AG08396 (cell line): Measurements from ENCODE around the gene ICE2.

Experiments used
- DNase-seq: peaks from one replicate; pipeline ENCODE4 v3.0.0; 2012; ENCODE audit warnings: low spot score, mixed read lengths

The ICE2 gene

DNA sequence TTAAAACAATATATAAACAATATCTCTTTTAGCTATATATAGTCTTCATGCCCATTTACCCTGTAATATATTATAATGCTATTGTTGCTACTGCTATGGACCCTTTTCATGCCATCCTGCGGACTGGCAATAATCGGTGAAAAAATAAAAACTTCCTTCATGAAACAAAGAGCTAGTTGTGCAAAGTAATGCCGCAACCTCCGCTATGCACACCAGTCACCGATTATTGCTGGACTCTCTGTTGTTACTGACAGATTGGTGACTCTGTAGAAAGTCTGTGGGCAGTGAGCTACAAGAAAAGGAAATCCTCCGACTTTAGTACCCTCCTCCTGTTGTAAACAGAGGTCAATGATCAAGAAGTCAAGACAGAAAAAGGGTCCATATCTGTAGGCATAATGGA is 17.9 kb upstream of the ICE2 start:
- no peak for DNase-seq

DNA sequence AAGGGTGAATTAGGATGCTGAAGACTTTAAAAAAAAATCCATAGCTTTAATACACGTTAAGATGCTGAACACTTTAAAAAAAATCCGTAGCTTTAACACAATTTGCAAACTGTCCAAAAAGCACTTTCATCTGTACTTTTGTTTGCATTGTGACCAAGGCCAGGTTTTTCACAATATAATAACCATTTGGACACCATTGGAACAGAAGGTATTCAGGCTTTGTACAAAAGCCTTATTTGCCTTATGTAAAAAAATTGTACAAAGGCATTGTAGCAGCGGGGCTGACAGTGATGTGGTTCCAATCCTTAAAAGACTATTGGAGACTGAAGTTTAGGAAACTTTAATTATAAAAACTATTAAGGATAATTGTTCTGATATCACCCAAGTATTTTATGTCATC is 15.2 kb upstream of the ICE2 start:
- DNase-seq = no peak

DNA sequence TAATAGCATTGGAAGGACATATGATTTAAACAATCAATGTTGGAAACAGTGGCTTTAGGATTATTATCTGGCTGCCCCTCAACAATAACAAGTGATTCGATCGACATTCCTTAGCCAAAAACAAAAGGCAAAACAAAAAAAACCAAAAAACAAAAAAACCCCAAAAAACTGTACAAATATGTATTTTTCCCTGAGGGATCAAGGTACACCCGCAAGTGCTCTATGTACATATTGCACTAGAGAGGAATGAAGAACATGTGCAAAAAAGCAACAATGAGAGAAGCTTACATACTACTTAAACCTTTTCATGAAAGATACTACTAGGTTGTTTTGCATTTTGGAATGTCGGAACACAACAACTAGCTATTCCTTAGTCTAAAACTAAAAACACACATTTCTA is 14.2 kb upstream of the ICE2 start:
- no peak for DNase-seq

DNA sequence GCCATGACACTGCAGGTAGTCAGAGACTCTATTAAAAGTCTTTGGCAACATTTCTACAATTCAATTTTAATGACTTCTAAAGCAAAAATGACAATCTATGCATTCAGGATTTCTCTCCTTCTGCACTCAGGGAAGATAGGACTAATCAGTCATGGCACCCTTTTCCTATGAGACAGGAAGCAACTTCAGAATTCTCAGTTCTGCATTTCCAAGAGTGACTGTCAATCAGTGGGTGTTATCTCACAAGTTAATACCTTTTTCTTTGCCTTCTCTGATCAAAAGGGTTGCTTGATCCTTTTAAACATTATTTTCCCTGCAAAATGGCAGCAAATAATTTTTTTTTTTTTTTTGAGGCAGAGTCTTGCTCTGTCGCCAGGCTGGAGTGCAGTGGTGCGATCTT is 7.8 kb upstream of the ICE2 start:
- no peak for DNase-seq

DNA sequence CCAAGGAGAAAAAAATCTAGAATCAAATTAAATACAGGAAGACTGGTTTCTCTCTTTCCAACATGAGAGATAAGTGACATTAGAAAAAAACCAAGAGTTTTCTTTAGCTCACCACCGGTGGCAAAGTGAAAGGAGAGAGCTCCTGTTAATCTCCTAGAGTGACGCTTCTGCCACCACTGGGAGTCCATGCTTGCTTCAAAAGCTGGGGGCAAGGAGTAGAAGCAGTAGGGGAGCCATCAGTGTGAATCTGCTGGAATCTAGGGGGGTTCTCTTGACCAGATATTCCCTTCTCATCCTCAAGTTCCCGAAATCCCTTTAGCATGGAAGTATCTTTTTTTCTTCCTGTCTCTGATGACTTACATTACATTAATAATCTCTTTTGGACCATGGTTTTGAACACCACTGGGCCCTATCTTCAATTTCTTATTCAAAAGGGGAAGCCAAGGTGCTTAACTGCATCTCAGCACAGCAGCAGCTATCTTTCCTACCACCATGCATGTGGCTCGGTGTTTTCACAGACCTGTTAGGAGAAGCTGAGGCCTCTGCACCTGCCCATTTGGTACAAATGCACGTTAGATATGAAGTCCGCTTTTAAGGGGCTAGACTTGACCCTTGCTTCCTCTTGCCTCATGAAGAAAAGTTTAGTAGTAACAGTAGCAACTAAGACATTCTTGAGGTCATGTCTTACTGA is 6.6 kb upstream of the ICE2 start:
- no peak for DNase-seq

DNA sequence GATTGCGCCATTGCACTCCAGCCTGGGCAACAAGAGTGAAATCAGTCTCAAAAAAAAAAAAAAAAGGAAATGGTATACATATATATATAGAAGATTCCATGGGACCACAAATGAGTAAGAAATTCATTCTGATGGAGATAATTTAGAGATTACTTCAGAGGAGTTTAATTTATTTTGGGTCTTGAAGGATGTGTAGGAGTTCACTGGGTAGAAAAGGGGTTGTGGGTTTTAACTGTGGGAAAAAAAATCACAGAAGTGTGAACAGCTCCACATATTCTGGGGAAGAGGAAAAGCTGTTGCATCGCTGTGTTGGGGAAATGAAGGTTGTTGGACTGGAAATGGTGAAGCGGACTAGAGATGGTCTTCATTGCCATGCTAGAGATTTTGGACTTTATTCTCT is 4.1 kb upstream of the ICE2 start:
- no peak for DNase-seq

DNA sequence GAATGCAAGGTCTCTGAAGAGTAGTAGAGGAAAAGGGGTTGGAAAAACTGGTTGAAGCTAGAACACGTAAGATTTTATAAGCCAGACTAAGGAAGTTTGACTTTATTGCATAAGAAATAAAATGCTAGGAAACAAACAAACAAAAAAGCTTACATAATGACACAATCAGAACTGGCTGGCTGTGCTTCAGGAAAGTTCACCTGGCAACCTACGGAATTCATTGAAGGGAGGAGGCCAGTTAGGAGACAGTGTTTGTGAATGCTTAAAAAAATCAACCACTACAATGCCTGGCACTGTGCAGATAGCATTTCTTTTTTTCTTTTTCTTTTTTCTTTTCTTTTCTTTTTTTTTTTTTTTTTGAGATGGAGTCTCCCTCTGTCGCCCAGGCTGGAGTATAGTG is 1.9 kb upstream of the ICE2 start:
- no peak for DNase-seq

DNA sequence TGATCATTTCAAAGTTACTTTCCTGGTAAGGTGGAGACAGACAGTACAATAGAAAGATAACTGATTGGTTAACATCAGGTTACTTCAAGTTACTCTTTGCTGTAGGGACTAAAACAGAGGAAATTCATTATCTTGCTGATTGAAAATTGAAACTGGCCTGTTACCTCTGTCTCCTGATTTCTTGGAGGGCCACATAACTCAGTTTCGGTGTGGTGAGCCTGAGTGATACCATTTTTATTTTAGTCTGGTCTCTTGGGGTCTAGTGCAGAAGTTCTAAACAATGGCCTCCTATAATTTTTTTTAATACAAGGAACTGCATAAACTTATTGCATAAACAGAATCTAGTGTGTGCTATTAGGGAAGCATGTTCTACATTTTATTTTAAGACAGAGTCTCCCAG is 1.2 kb upstream of the ICE2 start:
- DNase-seq = no peak

DNA sequence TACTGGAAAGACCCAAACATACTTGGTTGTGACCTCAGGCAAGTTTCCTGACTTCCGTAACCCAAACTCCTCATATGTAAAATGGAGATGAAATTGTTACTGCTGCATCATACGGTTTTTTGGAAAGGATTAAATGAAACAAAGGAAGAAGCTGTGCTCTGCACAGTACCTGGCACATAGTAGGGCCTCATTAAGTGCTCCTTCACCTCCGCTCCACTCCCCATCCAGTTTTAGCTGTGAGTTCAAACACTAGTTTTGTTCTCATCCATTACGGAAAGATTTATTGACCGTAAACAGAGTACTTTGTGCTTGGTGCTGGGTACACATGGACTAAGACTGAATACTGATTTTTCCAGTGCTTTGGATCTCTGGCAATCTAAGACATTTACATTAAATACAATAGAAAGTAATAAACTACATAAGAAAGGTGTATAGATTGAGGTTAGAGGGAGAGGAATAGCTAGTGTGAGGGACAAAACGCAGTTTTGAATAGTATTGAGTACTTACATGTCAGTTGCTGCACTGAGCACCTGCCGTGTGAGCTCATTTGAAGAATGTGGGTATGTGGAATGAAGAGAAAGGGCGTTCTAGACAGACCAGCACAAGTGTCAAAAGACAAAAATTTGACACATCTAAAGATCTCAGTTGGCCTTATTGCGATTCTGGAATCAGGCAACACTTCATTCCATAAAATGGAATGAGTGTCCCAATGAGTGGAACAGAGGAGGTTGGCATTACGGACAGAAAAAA is 594 bp upstream of the ICE2 start:
- no peak for DNase-seq

DNA sequence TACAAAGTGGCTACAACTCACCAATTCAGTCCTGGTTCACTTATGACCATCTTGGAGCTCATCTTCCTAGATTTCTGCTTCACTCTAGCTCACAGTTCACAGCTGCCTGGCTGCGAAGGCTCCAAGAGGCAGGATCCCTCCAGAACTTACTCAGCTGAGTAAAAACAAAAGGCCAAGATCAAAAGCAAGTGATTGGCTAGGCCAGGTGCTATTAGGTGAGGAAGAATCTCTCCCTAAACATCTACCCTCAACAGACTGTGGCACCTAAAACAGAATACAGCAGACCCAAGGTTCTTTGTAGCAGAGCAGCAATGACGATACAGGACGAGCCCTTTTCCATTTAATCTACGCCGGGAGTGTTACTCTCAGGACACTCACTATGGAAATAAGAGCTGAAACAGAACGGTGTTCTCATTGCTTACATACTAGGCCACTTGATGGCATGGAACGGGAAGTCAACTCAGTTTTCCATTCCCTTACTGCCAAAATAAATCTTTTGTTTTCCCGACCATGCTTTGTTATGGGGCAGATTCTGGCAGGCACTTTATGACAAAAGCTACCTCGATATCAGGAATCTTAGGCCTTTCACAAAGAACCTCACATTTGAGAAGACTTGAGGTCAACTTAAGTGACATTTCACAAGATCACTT is 901 bp downstream of the ICE2 start:
- peak; percentile 19 for DNase-seq

DNA sequence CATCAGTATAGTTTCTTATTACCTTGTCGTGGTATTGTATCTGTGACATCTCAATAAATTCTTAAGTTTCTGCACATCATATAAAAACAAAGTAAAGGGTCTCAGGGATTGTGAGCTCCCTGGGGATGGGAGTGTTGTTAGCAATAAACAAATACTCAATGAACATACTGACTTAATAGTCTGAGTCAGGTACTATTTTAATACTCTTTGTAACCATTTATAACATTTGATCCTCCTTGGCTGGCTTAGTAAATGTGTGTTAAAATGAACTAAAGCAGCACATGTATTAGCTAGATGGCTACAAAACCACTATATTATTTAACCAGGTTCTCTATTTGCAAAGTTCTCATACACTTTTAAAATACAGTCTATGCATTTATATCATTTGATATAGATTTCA is 1.8 kb downstream of the ICE2 start:
- no peak for DNase-seq

DNA sequence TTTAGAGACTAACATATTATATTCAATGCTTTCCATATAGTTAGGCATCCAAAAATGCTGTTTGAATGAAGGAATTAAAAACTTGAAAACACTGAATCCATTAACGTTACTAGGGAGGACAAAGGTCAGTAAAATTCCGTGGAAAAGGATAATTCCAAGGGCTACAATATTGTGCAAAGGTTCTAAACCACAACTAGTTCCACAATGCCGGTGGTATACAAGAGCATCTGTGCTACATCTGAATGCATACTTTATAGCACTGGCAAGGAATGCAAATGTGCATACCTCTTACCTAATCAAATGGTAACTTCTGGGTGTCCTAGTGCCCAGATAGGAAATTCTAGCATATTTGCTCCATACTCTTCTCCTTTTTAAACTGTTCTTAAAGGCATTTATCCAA is 2.2 kb downstream of the ICE2 start:
- DNase-seq = peak; percentile 12

DNA sequence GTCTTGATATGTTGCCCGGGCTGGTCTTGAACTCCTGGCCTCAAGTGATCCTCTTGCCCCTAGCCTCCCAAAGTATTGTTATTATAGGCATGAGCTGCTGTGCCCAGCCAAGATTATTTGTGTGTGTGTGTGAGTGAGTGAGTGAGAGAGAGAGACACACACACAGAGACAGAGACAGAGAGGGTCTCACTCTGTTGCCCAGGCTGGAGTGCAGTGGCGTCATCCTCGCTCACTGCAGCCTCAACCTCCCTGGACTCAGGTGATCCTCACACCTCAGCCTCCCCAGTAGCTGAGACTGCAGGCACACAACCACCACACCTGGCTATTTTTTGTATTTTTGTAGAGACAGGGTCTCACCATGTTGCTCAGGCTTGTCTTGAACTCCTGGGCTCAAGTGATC is 5.8 kb downstream of the ICE2 start:
- no peak for DNase-seq

DNA sequence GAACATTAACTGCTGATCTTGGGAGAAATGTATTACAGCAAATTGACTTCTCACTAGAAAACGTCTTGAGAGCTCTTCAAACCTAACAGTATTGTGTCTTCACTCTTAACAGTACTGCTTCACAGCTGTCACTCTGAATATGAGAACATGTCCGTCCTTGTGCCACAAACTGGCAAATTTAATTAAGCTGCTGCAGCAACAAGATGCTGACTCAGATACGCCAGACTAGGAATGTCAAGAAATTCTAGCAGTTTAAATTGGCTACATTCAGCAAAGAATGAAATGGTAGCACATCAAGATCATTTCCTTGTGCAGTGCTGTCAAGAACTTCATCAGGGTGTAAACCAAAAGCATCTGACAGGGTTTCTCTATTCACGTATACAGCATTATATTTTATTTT is 7.6 kb downstream of the ICE2 start:
- DNase-seq = no peak

DNA sequence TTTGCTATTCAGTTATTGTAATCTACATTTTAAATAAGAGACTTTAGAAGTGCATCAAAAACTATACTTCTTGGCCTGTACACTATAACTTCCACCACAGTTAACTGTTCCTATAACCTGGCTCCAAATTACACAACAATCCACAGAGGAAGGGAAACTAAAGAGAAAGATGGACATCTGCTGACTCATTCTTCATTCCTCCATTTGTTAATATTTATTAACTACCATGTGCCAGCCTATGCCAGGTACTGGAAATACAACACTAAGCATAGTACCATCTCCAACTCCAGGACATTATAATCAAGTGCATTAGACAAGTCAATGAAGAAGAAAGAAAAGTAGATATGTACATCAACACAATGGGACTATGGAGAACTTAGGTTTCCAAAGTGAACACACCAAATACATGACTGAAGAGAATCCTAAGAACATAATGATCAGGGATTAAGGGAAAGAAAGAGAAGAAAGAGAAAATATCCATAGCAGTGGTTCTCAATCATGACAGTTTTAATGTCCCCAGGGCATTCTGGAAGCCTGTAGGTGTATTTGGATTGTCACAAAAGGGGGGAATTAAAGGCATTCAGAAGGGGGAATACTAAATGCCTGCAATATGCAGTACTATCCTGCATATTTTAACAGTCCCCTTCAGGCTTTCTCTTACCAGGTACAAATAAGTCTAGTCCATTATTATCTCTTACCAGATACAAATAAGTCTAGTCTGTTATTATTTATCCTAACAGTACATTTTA is 8.9 kb downstream of the ICE2 start:
- DNase-seq = no peak

DNA sequence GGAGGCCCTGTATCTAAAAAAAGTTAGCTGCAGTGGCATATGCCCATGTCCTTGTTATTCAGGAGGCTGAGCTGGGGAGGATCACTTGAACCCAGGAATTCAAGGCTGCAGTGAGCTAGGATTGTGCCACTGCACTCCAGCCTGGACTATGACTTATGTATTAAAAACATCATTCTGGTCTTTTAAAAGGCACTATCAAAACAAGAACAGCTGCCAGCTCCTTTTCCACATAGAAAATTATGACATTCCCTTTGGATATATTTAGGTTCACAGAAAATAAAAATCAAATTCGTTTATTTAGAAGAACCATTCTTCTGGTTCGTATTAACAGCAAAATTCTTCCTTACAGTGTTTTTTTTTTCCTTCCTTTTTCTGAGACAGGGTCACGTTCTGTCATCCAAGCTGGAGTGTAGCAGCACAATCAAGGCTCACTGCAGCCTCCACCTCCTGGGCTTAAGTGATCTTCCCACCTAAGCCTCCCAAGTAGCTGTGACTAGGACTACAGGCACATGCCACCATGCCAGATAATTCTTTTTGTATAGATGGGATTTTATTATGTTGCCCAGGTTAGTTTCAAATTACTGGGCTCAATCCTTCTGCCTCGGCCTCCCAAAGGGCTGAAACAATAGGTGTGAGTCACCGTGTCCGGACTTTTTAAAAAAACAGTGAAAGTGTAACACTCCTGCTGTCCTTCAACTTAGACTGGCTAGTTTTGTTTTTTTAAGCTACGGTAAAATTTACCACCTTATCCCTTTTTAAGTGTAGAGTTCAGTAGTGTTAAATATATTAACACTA is 13.9 kb downstream of the ICE2 start:
- no peak for DNase-seq

DNA sequence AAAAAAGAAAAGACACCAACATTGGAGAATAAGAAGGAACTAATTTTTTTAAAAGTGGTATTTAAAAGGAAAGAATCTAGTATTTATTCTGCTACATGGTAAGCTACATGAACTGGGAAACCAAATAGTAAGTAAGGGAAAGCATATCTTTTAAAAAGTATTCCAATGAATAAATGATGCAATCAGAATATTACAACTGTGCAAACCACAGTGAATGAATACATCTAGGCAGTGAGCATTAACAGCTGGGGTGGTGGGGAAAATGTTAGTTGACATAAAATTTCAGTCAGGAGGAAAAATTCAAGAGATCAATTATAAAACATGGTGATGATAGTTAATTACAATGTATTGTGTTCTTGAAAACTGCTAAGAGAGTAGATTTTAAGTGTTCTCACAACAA is 16.9 kb downstream of the ICE2 start:
- no peak for DNase-seq

DNA sequence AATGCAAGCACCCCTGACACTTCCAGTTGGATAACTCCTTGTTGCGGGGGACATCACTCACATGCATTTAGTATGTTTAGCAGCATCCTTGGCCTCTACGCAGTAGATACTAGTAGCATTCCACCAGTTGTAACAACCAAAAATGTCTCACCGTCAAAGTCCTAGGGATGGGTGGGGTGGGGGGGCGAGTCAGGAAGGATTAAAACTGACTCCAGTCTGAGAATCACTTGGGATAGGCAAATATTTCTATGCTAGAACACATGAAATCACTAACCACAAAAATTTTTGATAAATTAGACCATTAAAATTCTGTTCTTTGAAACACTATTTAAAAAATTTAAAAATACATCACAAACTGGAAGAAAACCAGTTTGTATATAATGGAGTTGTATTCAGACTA is 18.0 kb downstream of the ICE2 start:
- no peak for DNase-seq

DNA sequence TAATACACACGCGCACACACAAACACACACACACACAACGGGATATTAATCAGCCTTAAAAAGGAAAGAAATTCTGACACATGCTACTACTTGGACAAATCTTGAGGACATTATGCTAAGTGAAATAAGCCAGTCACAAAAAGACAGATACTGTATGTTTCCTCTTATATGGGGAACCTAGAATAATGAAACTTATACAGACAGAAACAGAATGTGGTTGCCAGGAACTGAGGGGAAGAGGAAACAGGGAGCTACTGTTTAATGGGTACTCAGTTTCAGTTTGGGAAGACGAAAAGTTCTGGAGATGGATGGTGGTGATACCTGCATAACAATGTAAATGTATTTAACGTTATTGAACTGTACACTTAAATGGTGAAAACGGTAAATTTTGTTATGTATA is 20.2 kb downstream of the ICE2 start:
- no peak for DNase-seq

DNA sequence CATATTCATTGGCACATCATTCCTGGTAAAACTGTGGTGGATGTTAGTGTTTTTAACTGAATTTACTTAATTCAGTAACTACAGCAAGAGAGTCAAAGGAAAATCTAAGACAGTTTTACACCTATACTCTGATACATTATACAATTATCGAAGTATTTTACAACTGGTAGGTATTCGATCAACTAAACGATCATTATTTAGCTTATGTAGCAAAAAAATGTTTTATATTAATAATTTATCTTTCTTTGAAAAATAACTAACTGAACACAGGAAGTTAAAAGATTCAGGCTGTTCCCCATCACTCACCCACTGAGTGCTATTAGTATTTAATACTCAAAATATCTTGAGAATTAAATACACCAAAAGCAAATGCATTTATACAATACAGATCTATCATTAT is 21.0 kb downstream of the ICE2 start:
- DNase-seq = no peak

DNA sequence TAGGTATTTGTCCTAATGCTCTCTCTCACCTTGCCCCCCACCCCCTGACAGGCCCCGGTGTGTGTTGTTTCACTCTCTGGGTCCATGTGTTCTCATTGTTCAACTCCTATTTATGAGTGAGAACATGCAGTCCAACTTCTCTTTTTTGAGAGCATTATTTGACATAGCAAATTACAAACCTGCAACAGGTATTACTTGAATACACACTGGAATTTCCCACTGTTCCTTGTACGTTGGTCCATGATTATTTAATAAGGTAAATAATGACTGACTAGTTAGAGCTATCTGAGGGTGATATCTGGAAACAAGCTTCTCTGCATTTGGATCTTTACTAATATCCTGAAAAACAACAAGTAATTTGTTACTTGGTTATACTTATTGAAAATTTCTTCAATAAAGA is 24.1 kb downstream of the ICE2 start:
- no peak for DNase-seq
